K562 (cell line): ENCODE results near the gene FADS1. TPM values are rescaled to one million over a fixed set of nuclear protein-coding genes. Genes with fewer than 3 reads are reported as not detected.

Experiments used
- ASH1L ChIP-seq: fragments of 450-650 bp; IDR thresholded peaks from 2 replicates; pipeline ENCODE4 v1.6.1; 2018; ENCODE audit warnings: borderline replicate concordance, mild to moderate bottlenecking, low read depth; ENCODE audit not compliant: partially characterized antibody
- CXXC5 ChIP-seq: fragments of 250-450 bp; sonication (Bioruptor Pico); IDR thresholded peaks from 2 replicates; pipeline ENCODE4 v1.8.0; 2022; ENCODE audit warnings: inconsistent platforms, mild to moderate bottlenecking, moderate library complexity
- EP400 ChIP-seq: fragments of 450-650 bp; IDR thresholded peaks from 2 replicates; pipeline ENCODE4 v1.6.1; 2017; ENCODE audit warnings: antibody characterized with exemption, mild to moderate bottlenecking, moderate library complexity
- HNRNPLL ChIP-seq: fragments of 200-400 bp; formaldehyde crosslinking; IDR thresholded peaks from 2 replicates; pipeline ENCODE4 v1.6.1; 2017; ENCODE audit warnings: low read length, low read depth, mild to moderate bottlenecking; ENCODE audit not compliant: poor library complexity, severe bottlenecking
- ZNF407 ChIP-seq: fragments of 450-650 bp; IDR thresholded peaks from 2 replicates; pipeline ENCODE4 v1.6.1; 2016; ENCODE audit warnings: low read depth
- polyA plus RNA-seq, 8 experiments: library from polyadenylated mRNA; depleted of rRNA in 4 of 8; stranded (reverse) in 5 of 8; unstranded in 3 of 8; fragments of >200 nt; fragmentation: Nextera tagmentation in 2 of 8; fragmentation: Illumina TruSeq in 1 of 8; extraction: Ambion mirVana in 2 of 8; extraction: Trizol in 1 of 8; gene quantifications; 2 replicates each; pipeline versions ENCODE4 v1.2.1 to v1.2.3, GENCODE V29; 2011 to 2014; ENCODE audit warnings: inconsistent platforms in 1 of 8, missing spikeins in 1 of 8
- total RNA-seq, 7 experiments: library from RNA; depleted of rRNA in 6 of 7; stranded (reverse); fragments of >200 nt in 6 of 7; fragmentation: Illumina TruSeq in 2 of 7; extraction: Trizol in 2 of 7; gene quantifications; 2 replicates each; pipeline versions ENCODE4 v1.2.1 to v1.2.3, GENCODE V29; 2011 to 2021; ENCODE audit warnings: low replicate concordance in 1 of 7

Gene FADS1
- total and polyA plus RNA-seq, 9 of the 15 experiments (the other 6 are each of a cell fraction or from before 2014, with no cell fraction given) = 110 to 864 (median 364) TPM

DNA sequence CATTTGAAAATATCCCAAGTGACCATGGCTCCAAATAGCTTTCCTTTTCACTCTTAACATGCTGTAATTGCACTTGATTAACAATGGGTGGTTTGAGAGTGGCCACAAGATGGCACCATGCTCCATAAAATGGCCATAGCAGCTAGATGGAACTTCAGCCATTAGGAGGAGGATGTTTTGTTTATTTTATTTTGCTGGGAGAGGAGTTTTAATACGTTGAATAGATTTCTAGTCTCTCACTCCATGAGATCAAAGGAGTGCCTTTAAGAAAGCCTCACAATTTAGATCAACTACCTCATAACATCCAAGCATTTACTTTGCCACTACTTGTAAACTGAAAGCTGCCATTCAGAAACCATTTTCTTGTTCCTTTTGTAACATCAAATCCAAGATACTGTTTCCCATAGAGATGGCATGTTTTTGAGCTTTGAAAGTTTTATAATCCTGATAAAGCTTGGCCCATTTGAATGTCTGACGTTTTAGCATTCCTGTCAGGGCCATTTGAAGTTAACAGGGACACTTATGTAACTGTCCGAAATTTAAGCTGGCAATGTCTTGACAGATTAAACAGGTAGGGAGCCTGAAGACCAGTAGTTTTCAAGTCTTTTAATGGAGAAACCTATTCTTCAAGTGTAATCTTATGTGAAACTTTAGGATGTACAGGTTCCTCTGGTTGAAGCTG is 19.4 kb downstream of the FADS1 start (continued):
- TF ChIP-seq ZNF407 (no peak), ASH1L (no peak), HNRNPLL (no peak), EP400 (peak; percentile 41; the same call in 1 of the 2 replicates), CXXC5 (no peak)
